GM12892 (cell line): ENCODE results near the gene OR51G2. TPM values are rescaled to one million over a fixed set of nuclear protein-coding genes. Genes with fewer than 3 reads are reported as not detected.
A peak's percentile ranks its signal among the peaks of the same experiment; 100 is the strongest.
"Not testable (repeated sequence)": the region's sequence is repeated elsewhere in the genome, so short reads cannot be mapped to it uniquely, and the experiment has no call there.

Experiments used
- DNase-seq: peaks from one replicate; pipeline ENCODE4 v3.0.0; 2011; ENCODE audit not compliant: insufficient read length
- FAIRE-seq: peaks from 2 replicates; lab custom pipeline; 2011; peaks lifted over from hg19 to GRCh38; lab: Jason Lieb, UNC
- POLR2A ChIP-seq: IDR thresholded peaks from 2 replicates; pipeline ENCODE4 v1.6.1; 2011; ENCODE audit warnings: low read depth, low read length, control low read depth
- POLR2AphosphoS5 ChIP-seq: IDR thresholded peaks from 2 replicates; pipeline ENCODE4 v1.6.1; 2011; ENCODE audit warnings: low read depth, low read length, control low read depth
- TAF1 ChIP-seq: IDR thresholded peaks from 2 replicates; pipeline ENCODE4 v1.6.1; 2011; ENCODE audit warnings: low read depth, mild to moderate bottlenecking, control low read depth, low read length, borderline replicate concordance
- polyA plus RNA-seq: library from polyadenylated mRNA; unstranded; fragments of >200 nt; gene quantifications from one replicate; pipeline ENCODE4 v1.2.1, GENCODE V29; 2012; ENCODE audit warnings: missing spikeins, inconsistent platforms; ENCODE audit not compliant: missing spikeins

The OR51G2 gene, protein sequence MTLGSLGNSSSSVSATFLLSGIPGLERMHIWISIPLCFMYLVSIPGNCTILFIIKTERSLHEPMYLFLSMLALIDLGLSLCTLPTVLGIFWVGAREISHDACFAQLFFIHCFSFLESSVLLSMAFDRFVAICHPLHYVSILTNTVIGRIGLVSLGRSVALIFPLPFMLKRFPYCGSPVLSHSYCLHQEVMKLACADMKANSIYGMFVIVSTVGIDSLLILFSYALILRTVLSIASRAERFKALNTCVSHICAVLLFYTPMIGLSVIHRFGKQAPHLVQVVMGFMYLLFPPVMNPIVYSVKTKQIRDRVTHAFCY
- not detected for polyA plus RNA-seq

DNA sequence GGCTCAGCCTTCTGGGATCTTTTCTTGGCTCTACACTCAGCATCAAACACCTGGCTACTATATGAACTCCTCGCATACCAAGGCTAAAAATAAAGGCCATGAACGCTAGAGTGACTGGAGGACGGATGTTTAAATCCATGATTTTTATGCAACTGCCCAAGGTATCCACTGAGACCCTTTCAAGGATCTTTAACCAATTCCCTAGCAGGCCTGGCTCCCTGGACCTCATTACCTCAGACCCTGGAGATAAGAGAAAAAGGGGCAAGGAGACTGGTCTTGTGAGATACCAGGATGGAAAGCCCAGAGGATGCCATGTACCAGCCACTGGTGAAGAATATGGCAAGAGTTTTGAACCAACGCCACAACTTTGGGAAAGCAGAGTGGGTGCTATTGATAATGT, at the start of gene OR51G2:
TSS of gene OR51G2 (minus strand) at position 101 of the 400 bp plus-strand sequence. CDS start 3,687 bp downstream, outside the sequence.
- FAIRE-seq = no peak
- no peak for DNase-seq
- TF ChIP-seq POLR2A (no peak), POLR2AphosphoS5 (no peak), TAF1 (no peak)

DNA sequence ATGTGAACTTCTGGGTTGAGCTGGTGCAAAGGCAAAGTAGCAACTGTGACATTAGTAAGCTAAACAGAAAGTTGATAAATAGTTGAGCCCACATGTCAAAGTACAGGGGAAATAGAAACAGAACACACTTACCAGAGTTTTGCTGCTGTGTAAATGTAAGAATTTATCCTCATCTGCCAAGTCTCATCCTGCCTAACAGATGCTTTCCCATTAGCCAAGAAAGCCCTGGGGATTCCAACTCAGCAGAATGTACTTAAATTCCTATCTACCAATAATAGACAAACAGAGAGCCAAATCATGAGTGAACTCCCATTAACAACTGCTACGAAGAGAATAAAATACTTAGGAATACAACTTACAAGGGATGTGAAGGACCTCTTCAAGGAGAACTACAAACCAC, 43.7 kb upstream of the OR51G2 start:
- TF ChIP-seq POLR2A = no peak
- no peak for TF ChIP-seq POLR2AphosphoS5
- no peak for TF ChIP-seq TAF1
- FAIRE-seq (no peak), DNase-seq (no peak)

DNA sequence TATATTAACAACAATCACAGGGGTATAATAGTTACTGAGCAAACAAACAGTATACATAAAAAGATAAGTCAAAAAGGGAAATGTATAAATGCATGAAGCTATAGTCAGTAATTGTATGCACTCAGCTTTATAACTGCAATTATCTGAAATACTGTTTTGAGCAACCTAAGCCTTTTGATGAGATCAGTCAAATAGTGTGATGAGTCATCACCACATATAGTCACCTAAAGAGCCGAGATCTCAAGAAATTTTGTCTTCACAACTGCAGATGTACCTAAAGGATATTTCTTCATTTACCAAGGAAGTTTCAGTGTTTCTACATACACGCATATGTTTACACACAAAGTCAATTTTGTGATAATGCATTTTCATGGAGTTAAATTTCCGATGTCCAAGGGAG, 41.7 kb upstream of the OR51G2 start:
- no peak for DNase-seq
- peak; percentile 5 for FAIRE-seq
- no peak for TF ChIP-seq POLR2AphosphoS5
- no peak for TF ChIP-seq POLR2A
- no peak for TF ChIP-seq TAF1

DNA sequence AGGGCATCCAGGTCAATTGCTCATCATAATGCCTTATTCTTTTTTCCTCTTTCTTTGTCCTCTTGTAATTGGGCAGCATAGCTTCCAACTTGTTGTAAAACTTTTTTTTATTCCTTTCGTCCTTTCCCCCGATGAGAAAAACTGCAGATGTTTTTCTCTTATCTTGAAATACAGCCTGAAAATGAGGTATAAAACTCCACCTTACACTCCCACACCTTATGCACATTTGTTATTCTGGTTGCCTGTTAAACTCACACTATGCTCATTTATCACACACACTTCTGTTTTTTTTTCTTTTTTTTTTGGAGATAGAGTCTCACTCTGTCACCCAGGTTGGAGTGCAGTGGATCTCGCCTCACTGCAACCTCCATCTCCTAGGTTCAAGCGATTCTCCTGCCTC, 38.2 kb upstream of the OR51G2 start:
- no peak for DNase-seq
- FAIRE-seq = no peak
- TF ChIP-seq POLR2A = no peak

GRCh38 chr11:4955613-4956012, 36.5 kb upstream of the OR51G2 start, which contains the start of gene OR51A2:
OR51A2 (minus strand) TSS chr11:4955713; CDS start chr11:4955713, 0 bp downstream.
- not testable (repeated sequence) for FAIRE-seq, DNase-seq

DNA sequence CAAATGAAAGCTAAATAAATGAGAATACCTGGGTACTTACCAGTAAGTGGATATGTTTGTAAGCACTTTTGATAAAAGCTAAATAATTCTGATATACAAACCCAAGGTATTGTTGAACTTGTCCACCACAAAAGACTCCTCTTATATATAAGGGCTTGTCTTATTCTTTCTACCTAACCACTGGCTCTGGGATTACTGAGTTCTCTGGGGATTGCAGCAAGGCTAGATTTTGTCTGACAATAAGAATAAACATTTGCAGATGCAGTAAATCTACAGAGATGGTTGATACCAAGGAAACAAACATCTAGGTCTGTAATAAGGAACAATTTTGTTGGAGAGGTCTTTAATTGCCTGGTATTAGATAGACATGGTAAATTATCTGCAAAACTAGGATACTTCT, 28.4 kb upstream of the OR51G2 start, which contains the start of gene OR51A4:
TSS of gene OR51A4 (minus strand) at position 101 of the 400 bp plus-strand sequence. CDS start 505 bp downstream, outside the sequence.
- TF ChIP-seq POLR2A (no peak), POLR2AphosphoS5 (no peak), TAF1 (no peak)
- no peak for FAIRE-seq

GRCh38 chr11:4936745-4937144, 17.6 kb upstream of the OR51G2 start:
- DNase-seq (no peak), FAIRE-seq (no peak)
- TF ChIP-seq POLR2AphosphoS5 (no peak), TAF1 (no peak), POLR2A (no peak)

More for the DNA sequence above, 28.4 kb upstream of the OR51G2 start, which contains the start of gene OR51A4:
- no peak for DNase-seq

GRCh38 chr11:4932751-4933150, 13.6 kb upstream of the OR51G2 start:
- FAIRE-seq (no peak), DNase-seq (no peak)
- TF ChIP-seq TAF1 (no peak), POLR2A (no peak)

DNA sequence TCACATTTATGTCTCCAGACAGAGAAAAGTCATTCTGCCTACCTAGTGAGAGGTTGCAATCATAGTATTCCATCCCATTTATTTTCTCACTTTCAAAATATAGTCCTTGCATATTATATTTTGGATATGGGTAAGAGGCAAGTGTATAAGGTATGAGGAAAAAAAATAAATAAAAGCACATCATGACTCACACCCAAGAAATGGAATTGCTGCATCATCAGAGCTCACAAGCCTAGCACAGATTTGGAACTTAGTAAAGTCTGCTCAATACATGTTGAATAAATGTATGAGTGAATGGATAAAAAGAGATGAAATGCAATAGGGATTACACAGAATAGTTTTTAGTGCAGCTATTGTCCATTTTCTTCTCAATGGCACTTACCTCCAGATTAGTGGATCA, 7.5 kb upstream of the OR51G2 start:
- FAIRE-seq (no peak), DNase-seq (no peak)
- no peak for TF ChIP-seq TAF1
- no peak for TF ChIP-seq POLR2AphosphoS5
- no peak for TF ChIP-seq POLR2A

DNA sequence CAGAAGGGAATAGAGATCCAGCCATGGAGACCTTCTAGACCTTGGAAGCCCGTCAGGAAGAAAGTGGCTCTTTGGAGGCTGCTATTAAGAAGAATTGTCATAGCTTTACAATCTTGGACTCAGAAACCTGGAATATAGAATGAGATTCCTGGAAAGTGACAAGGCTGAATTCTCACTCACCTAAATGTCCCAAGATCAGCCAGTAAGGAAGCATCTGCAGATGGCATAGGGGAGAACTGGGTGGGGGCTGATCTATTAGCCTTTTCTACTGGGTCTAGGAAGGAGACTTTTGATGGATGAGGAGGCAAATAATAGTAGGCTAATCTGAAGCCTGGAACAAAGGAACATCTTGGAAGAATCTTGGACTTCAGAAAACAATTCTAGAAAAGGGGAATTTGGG, 5.1 kb upstream of the OR51G2 start, which contains the start of gene OR51G1:
TSS of gene OR51G1 (minus strand) at position 101 of the 400 bp plus-strand sequence. CDS start at position 101, 0 bp downstream.
- no peak for FAIRE-seq
- TF ChIP-seq POLR2AphosphoS5 (no peak), TAF1 (no peak), POLR2A (no peak)
- DNase-seq = no peak

DNA sequence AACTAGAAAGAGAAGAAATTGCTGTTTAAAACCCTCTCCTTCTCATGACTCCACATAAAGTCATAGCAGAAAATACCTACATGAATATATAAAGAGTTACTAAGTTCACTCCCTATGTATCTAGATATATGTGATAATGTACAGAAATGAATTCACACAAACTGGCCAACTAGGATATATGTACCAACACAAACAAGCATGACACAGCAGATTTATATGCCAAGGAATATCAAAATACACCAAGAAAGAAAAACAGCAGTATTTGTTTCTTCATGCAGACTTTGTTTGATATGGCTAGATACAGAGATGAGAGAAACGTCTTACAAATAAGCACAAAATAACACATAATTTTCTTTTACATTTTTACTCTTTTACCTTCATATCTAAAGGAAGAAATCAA, 3.2 kb upstream of the OR51G2 start:
- FAIRE-seq (no peak), DNase-seq (no peak)
- TF ChIP-seq POLR2A = no peak
- no peak for TF ChIP-seq POLR2AphosphoS5
- TF ChIP-seq TAF1 = no peak

GRCh38 chr11:4921796-4922195, 2.6 kb upstream of the OR51G2 start:
- no peak for FAIRE-seq
- DNase-seq = no peak
- TF ChIP-seq POLR2AphosphoS5 = no peak
- TF ChIP-seq POLR2A = no peak
- no peak for TF ChIP-seq TAF1

- FAIRE-seq = no peak
- no peak for TF ChIP-seq POLR2AphosphoS5
- TF ChIP-seq POLR2A = no peak
- TF ChIP-seq TAF1 = no peak
- no peak for DNase-seq
These were observed 2.6 kb downstream of the OR51G2 start for GRCh38 chr11:4916581-4916980.

- FAIRE-seq (no peak), DNase-seq (no peak)
- TF ChIP-seq TAF1 = no peak
- no peak for TF ChIP-seq POLR2A
- no peak for TF ChIP-seq POLR2AphosphoS5
These were observed 15.7 kb downstream of the OR51G2 start, which contains the start of gene OR51A7 for GRCh38 chr11:4903484-4903883. OR51A7 (plus strand) TSS chr11:4903783; CDS start chr11:4907370, 3,587 bp downstream.
